ENCODE measurements around the gene KCTD12. TPM values are rescaled to one million over a fixed set of nuclear protein-coding genes. Genes with fewer than 3 reads are reported as not detected.
A peak's percentile ranks its signal among the peaks of the same experiment; 100 is the strongest.

Gene KCTD12
- total RNA-seq, 1 experiment from 2014 or later: 6.7 TPM

DNA sequence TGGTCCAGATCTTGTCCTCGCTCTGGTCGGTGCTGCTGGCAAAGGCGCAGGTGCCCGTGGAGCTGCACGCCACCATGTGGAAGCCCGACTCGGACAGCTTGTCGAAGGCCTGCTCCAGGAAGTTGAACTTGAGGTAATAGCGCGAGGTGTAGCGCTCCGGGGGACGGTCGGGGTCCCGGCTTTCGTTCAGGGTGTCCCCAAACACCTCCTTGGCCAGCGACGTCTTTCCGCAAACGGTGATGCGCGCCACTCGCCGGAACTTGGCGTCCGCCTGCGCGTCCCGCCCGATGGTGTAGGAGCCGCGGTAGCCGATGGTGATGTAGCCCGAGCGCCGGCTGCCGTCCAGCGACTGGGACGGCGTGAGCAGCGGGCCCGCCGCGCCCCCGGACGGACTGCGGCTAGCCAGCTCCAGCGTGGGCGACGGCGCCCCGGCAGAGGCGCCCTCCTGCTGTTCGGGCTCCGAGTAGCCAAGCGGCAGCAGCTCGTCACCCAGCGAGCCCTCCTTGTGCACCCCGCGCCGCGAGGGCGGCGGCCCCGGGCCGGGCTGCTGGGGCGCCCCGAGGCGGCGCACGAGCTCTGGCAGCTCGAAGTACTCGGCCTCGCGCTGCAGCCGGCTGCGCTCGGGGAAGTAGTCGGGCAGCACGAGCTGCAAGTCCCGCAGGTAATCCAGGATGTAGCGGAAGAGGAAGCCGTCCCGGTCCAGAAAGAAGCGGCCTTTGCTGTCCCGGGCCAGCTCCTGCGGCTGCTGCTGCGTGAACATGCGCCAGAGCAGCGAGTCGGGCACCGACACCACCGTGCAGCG, 801 bp downstream of the KCTD12 start (continued):
- TF ChIP-seq, protein P1, sequence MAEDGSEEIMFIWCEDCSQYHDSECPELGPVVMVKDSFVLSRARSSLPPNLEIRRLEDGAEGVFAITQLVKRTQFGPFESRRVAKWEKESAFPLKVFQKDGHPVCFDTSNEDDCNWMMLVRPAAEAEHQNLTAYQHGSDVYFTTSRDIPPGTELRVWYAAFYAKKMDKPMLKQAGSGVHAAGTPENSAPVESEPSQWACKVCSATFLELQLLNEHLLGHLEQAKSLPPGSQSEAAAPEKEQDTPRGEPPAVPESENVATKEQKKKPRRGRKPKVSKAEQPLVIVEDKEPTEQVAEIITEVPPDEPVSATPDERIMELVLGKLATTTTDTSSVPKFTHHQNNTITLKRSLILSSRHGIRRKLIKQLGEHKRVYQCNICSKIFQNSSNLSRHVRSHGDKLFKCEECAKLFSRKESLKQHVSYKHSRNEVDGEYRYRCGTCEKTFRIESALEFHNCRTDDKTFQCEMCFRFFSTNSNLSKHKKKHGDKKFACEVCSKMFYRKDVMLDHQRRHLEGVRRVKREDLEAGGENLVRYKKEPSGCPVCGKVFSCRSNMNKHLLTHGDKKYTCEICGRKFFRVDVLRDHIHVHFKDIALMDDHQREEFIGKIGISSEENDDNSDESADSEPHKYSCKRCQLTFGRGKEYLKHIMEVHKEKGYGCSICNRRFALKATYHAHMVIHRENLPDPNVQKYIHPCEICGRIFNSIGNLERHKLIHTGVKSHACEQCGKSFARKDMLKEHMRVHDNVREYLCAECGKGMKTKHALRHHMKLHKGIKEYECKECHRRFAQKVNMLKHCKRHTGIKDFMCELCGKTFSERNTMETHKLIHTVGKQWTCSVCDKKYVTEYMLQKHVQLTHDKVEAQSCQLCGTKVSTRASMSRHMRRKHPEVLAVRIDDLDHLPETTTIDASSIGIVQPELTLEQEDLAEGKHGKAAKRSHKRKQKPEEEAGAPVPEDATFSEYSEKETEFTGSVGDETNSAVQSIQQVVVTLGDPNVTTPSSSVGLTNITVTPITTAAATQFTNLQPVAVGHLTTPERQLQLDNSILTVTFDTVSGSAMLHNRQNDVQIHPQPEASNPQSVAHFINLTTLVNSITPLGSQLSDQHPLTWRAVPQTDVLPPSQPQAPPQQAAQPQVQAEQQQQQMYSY (CRISPR knock-in tag; IDR thresholded peaks at IDR 0.05): no peak; the same call in none of the 2 replicates
- no peak for TF ChIP-seq NR3C1 (CRISPR knock-in tag; conservative IDR thresholded peaks at IDR 0.05; ENCODE audit: low read depth)
- TF ChIP-seq, protein P2, sequence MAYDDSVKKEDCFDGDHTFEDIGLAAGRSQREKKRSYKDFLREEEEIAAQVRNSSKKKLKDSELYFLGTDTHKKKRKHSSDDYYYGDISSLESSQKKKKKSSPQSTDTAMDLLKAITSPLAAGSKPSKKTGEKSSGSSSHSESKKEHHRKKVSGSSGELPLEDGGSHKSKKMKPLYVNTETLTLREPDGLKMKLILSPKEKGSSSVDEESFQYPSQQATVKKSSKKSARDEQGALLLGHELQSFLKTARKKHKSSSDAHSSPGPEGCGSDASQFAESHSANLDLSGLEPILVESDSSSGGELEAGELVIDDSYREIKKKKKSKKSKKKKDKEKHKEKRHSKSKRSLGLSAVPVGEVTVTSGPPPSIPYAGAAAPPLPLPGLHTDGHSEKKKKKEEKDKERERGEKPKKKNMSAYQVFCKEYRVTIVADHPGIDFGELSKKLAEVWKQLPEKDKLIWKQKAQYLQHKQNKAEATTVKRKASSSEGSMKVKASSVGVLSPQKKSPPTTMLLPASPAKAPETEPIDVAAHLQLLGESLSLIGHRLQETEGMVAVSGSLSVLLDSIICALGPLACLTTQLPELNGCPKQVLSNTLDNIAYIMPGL (CRISPR knock-in tag; IDR thresholded peaks at IDR 0.05): no peak; the same call in none of the 2 replicates
- TF ChIP-seq, protein P3, sequence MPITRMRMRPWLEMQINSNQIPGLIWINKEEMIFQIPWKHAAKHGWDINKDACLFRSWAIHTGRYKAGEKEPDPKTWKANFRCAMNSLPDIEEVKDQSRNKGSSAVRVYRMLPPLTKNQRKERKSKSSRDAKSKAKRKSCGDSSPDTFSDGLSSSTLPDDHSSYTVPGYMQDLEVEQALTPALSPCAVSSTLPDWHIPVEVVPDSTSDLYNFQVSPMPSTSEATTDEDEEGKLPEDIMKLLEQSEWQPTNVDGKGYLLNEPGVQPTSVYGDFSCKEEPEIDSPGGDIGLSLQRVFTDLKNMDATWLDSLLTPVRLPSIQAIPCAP (CRISPR knock-in tag; IDR thresholded peaks at IDR 0.05): 0 out of 2 replicates have a peak, but pooled peaks have one; percentile 54
- TF ChIP-seq ZNF121 (CRISPR knock-in tag; IDR thresholded peaks at IDR 0.05): no peak
- TF ChIP-seq, protein P4, sequence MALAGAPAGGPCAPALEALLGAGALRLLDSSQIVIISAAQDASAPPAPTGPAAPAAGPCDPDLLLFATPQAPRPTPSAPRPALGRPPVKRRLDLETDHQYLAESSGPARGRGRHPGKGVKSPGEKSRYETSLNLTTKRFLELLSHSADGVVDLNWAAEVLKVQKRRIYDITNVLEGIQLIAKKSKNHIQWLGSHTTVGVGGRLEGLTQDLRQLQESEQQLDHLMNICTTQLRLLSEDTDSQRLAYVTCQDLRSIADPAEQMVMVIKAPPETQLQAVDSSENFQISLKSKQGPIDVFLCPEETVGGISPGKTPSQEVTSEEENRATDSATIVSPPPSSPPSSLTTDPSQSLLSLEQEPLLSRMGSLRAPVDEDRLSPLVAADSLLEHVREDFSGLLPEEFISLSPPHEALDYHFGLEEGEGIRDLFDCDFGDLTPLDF (CRISPR knock-in tag; IDR thresholded peaks at IDR 0.05): 0 out of 2 replicates have a peak, but pooled peaks have one; percentile 16
- TF ChIP-seq CREM (CRISPR knock-in tag; IDR thresholded peaks at IDR 0.05): peak; percentile 35; the same call in 1 of the 2 replicates
- no peak for TF ChIP-seq TEAD4 (CRISPR knock-in tag; IDR thresholded peaks at IDR 0.05)
- TF ChIP-seq, protein P5, sequence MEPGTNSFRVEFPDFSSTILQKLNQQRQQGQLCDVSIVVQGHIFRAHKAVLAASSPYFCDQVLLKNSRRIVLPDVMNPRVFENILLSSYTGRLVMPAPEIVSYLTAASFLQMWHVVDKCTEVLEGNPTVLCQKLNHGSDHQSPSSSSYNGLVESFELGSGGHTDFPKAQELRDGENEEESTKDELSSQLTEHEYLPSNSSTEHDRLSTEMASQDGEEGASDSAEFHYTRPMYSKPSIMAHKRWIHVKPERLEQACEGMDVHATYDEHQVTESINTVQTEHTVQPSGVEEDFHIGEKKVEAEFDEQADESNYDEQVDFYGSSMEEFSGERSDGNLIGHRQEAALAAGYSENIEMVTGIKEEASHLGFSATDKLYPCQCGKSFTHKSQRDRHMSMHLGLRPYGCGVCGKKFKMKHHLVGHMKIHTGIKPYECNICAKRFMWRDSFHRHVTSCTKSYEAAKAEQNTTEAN (CRISPR knock-in tag; IDR thresholded peaks at IDR 0.05): peak; percentile 70; the same call in 1 of the 2 replicates
- TF ChIP-seq, protein P6, sequence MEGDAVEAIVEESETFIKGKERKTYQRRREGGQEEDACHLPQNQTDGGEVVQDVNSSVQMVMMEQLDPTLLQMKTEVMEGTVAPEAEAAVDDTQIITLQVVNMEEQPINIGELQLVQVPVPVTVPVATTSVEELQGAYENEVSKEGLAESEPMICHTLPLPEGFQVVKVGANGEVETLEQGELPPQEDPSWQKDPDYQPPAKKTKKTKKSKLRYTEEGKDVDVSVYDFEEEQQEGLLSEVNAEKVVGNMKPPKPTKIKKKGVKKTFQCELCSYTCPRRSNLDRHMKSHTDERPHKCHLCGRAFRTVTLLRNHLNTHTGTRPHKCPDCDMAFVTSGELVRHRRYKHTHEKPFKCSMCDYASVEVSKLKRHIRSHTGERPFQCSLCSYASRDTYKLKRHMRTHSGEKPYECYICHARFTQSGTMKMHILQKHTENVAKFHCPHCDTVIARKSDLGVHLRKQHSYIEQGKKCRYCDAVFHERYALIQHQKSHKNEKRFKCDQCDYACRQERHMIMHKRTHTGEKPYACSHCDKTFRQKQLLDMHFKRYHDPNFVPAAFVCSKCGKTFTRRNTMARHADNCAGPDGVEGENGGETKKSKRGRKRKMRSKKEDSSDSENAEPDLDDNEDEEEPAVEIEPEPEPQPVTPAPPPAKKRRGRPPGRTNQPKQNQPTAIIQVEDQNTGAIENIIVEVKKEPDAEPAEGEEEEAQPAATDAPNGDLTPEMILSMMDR (IDR thresholded peaks at IDR 0.05): no peak
- TF ChIP-seq SP1 (CRISPR knock-in tag; conservative IDR thresholded peaks at IDR 0.05): no peak
- TF ChIP-seq KAT7 (CRISPR knock-in tag; IDR thresholded peaks at IDR 0.05; ENCODE audit: borderline replicate concordance): no peak
- TF ChIP-seq, protein P7, sequence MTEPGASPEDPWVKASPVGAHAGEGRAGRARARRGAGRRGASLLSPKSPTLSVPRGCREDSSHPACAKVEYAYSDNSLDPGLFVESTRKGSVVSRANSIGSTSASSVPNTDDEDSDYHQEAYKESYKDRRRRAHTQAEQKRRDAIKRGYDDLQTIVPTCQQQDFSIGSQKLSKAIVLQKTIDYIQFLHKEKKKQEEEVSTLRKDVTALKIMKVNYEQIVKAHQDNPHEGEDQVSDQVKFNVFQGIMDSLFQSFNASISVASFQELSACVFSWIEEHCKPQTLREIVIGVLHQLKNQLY (CRISPR knock-in tag; IDR thresholded peaks at IDR 0.05): no peak
- TF ChIP-seq, protein P8, sequence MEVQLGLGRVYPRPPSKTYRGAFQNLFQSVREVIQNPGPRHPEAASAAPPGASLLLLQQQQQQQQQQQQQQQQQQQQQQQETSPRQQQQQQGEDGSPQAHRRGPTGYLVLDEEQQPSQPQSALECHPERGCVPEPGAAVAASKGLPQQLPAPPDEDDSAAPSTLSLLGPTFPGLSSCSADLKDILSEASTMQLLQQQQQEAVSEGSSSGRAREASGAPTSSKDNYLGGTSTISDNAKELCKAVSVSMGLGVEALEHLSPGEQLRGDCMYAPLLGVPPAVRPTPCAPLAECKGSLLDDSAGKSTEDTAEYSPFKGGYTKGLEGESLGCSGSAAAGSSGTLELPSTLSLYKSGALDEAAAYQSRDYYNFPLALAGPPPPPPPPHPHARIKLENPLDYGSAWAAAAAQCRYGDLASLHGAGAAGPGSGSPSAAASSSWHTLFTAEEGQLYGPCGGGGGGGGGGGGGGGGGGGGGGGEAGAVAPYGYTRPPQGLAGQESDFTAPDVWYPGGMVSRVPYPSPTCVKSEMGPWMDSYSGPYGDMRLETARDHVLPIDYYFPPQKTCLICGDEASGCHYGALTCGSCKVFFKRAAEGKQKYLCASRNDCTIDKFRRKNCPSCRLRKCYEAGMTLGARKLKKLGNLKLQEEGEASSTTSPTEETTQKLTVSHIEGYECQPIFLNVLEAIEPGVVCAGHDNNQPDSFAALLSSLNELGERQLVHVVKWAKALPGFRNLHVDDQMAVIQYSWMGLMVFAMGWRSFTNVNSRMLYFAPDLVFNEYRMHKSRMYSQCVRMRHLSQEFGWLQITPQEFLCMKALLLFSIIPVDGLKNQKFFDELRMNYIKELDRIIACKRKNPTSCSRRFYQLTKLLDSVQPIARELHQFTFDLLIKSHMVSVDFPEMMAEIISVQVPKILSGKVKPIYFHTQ (CRISPR knock-in tag; IDR thresholded peaks at IDR 0.05): no peak
- TF ChIP-seq ZNF671 (CRISPR knock-in tag; IDR thresholded peaks at IDR 0.05): no peak
- TF ChIP-seq ZNF219 (CRISPR knock-in tag; IDR thresholded peaks at IDR 0.05; ENCODE audit: borderline replicate concordance): peak; percentile 77; the same call in 1 of the 2 replicates
- TF ChIP-seq, protein P9, sequence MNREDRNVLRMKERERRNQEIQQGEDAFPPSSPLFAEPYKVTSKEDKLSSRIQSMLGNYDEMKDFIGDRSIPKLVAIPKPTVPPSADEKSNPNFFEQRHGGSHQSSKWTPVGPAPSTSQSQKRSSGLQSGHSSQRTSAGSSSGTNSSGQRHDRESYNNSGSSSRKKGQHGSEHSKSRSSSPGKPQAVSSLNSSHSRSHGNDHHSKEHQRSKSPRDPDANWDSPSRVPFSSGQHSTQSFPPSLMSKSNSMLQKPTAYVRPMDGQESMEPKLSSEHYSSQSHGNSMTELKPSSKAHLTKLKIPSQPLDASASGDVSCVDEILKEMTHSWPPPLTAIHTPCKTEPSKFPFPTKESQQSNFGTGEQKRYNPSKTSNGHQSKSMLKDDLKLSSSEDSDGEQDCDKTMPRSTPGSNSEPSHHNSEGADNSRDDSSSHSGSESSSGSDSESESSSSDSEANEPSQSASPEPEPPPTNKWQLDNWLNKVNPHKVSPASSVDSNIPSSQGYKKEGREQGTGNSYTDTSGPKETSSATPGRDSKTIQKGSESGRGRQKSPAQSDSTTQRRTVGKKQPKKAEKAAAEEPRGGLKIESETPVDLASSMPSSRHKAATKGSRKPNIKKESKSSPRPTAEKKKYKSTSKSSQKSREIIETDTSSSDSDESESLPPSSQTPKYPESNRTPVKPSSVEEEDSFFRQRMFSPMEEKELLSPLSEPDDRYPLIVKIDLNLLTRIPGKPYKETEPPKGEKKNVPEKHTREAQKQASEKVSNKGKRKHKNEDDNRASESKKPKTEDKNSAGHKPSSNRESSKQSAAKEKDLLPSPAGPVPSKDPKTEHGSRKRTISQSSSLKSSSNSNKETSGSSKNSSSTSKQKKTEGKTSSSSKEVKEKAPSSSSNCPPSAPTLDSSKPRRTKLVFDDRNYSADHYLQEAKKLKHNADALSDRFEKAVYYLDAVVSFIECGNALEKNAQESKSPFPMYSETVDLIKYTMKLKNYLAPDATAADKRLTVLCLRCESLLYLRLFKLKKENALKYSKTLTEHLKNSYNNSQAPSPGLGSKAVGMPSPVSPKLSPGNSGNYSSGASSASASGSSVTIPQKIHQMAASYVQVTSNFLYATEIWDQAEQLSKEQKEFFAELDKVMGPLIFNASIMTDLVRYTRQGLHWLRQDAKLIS (CRISPR knock-in tag; IDR thresholded peaks at IDR 0.05; ENCODE audit: borderline replicate concordance): no peak; the same call in 1 of the 2 replicates
- TF ChIP-seq ZNF138 (CRISPR knock-in tag; conservative IDR thresholded peaks at IDR 0.05): peak; percentile 75; the same call in 1 of the 2 replicates
- TF ChIP-seq ESRRA (CRISPR knock-in tag; IDR thresholded peaks at IDR 0.05; ENCODE audit: borderline replicate concordance): 0 out of 2 replicates have a peak, but pooled peaks have one; percentile 1

All from WTC11 (cell line).